GM12878 (cell line): ENCODE data around the gene ABCG2. TPM values are rescaled to one million over a fixed set of nuclear protein-coding genes. Genes with fewer than 3 reads are reported as not detected.

Source experiments
- ATAC-seq: fragments of 200-7000 bp; cut with Tn5 transposase; 3 replicates; pipeline ENCODE4 v1.9.1; 2020; ENCODE audit warnings: mild to moderate bottlenecking, moderate library complexity
- BruUV-seq: library from RNA; stranded (reverse); fragments of 400-500 nt; replicated peaks from 2 replicates; lab custom pipeline; 2021; lab: Mats Ljungman, UMichigan
- CTCF ChIA-PET: fragments of 300-600 bp; sonication (Branson Sonifier 250); formaldehyde crosslinking; extraction: SDS; loops from one replicate; lab custom pipeline; 2021; ENCODE audit warnings: inconsistent platforms; lab: Yijun Ruan, JAX
- POLR2A ChIA-PET: fragments of 350-600 bp; formaldehyde crosslinking; extraction: SDS; loops from one replicate; lab custom pipeline; 2021; ENCODE audit warnings: inconsistent platforms; lab: Charles Lee
- RAD21 ChIA-PET: fragments of 300-600 bp; sonication (Branson Sonifier 250); formaldehyde crosslinking; loops from one replicate; lab custom pipeline; 2023; ENCODE audit warnings: antibody characterized with exemption; ENCODE audit not compliant: unreplicated experiment; lab: Charles Lee
- SMC1A ChIA-PET: fragments of 300-600 bp; sonication (Branson Sonifier 250); formaldehyde crosslinking; loops from one replicate; lab custom pipeline; 2023; ENCODE audit not compliant: unreplicated experiment, uncharacterized antibody; lab: Charles Lee
- DNase-seq: peaks from one replicate; pipeline ENCODE4 v3.0.0-alpha.2; 2011; ENCODE audit warnings: low read depth, low spot score
- FAIRE-seq: peaks from 3 replicates; lab custom pipeline; 2011; peaks lifted over from hg19 to GRCh38; lab: Jason Lieb, UNC
- H2AFZ ChIP-seq: 2 replicates; pipeline ENCODE4 v1.6.0; 2011; ENCODE audit warnings: low read depth, low read length, control low read depth; ENCODE audit not compliant: control insufficient read depth
- H3K27ac ChIP-seq: 2 replicates; pipeline ENCODE4 v1.5.1; 2011; ENCODE audit warnings: control low read depth; ENCODE audit not compliant: control insufficient read depth, insufficient read depth
- H3K27me3 ChIP-seq, 2 experiments: replicated peaks in 1 of 2; 2 replicates each; pipeline versions ENCODE4 v1.6.0 to v1.6.1; 2011; ENCODE audit warnings: low read length in 1 of 2; ENCODE audit not compliant: control insufficient read depth in 2 of 2, insufficient read depth in 2 of 2
- H3K36me3 ChIP-seq, 2 experiments: 2 replicates each; pipeline ENCODE4 v1.5.1; 2011; ENCODE audit warnings: low read length in 1 of 2; ENCODE audit not compliant: control insufficient read depth in 2 of 2, insufficient read depth in 2 of 2
- H3K4me1 ChIP-seq: 2 replicates; pipeline ENCODE4 v1.6.1; 2011; ENCODE audit warnings: mild to moderate bottlenecking, low read length, moderate library complexity, mixed read lengths; ENCODE audit not compliant: control insufficient read depth, insufficient read depth
- H3K4me2 ChIP-seq: 2 replicates; pipeline ENCODE4 v1.6.0; 2011; ENCODE audit warnings: control low read depth; ENCODE audit not compliant: control insufficient read depth, insufficient read depth
- H3K4me3 ChIP-seq: fragments of 200-600 bp; sonication (generic); 2 replicates; pipeline ENCODE4 v1.5.1; 2016
- H3K79me2 ChIP-seq: 2 replicates; pipeline ENCODE4 v1.6.0; 2011; ENCODE audit warnings: low read length; ENCODE audit not compliant: control insufficient read depth, insufficient read depth
- H3K9ac ChIP-seq: 2 replicates; pipeline ENCODE4 v1.8.0; 2011; ENCODE audit warnings: low read length, control low read depth, mixed read lengths; ENCODE audit not compliant: control insufficient read depth, insufficient read depth
- H3K9me3 ChIP-seq: replicated peaks from 3 replicates; pipeline ENCODE4 v1.5.1; 2011; ENCODE audit warnings: mild to moderate bottlenecking, low read length; ENCODE audit not compliant: control insufficient read depth, insufficient read depth
- H4K20me1 ChIP-seq: 2 replicates; pipeline ENCODE4 v1.6.0; 2011; ENCODE audit not compliant: control insufficient read depth, insufficient read depth
- KLF5 ChIP-seq: fragments of 450-650 bp; IDR thresholded peaks from 2 replicates; pipeline ENCODE4 v1.6.1; 2014; ENCODE audit warnings: mild to moderate bottlenecking; ENCODE audit not compliant: partially characterized antibody
- MTA3 ChIP-seq: IDR thresholded peaks from 2 replicates; pipeline ENCODE4 v1.6.1; 2012; ENCODE audit warnings: low read length, inconsistent platforms, borderline replicate concordance
- MYC ChIP-seq: IDR thresholded peaks from 2 replicates; pipeline ENCODE4 v1.6.1; 2011; ENCODE audit warnings: mild to moderate bottlenecking, low read length, moderate library complexity, inconsistent platforms; ENCODE audit not compliant: insufficient read depth, insufficient replicate concordance, insufficient read length, severe bottlenecking
- RUNX3 ChIP-seq: IDR thresholded peaks from 2 replicates; pipeline ENCODE4 v1.6.1; 2012; ENCODE audit warnings: low read length, inconsistent platforms
- ZNF217 ChIP-seq: fragments of 450-650 bp; IDR thresholded peaks from 2 replicates; pipeline ENCODE4 v1.6.1; 2017; ENCODE audit warnings: antibody characterized with exemption, mild to moderate bottlenecking
- WGBS: methylation state at CpG from one replicate; pipeline ENCODE4 v1.1.6; 2016; ENCODE audit warnings: low lambda C conversion rate; ENCODE audit not compliant: insufficient replicate concordance, insufficient coverage; ENCODE audit errors: missing lambda C conversion rate; 5-methylcytosine and 5-hydroxymethylcytosine counted together
- in situ Hi-C: fragments of 300-500 bp; cut with MboI; formaldehyde crosslinking; loops from 9 replicates; pipeline ENCODE4 v1.14.3; 2018; ENCODE audit warnings: mixed read lengths
- intact Hi-C: fragments of 100-400 bp; cut with micrococcal nuclease; formaldehyde crosslinking; loops from one replicate; pipeline ENCODE4 v1.14.2; 2022; ENCODE audit not compliant: unreplicated experiment
- polyA plus RNA-seq, 11 experiments: library from polyadenylated mRNA; depleted of rRNA in 4 of 11; unstranded in 6 of 11; stranded (reverse) in 5 of 11; fragments of >200 nt; fragmentation: Nextera tagmentation in 4 of 11; fragmentation: Illumina TruSeq in 1 of 11; extraction: Ambion mirVana in 4 of 11; extraction: Trizol in 1 of 11; gene quantifications; 1 replicate in 1 of 11; 2 replicates in 10 of 11; pipeline versions ENCODE4 v1.2.1 to v1.2.3, GENCODE V29; 2011 to 2016; ENCODE audit warnings: inconsistent platforms in 2 of 11, missing spikeins in 2 of 11, low read depth in 1 of 11
- total RNA-seq, 4 experiments: library from RNA; depleted of rRNA in 3 of 4; stranded (reverse); fragments of >200 nt in 3 of 4; fragmentation: Illumina TruSeq in 1 of 4; extraction: Trizol in 1 of 4; gene quantifications; 2 replicates each; pipeline versions ENCODE4 v1.2.1 to v1.2.3, GENCODE V29; 2013 to 2021
- TF ChIP-seq, protein P1 (sequence below): fragments of 150-350 bp; IDR thresholded peaks from 2 replicates; pipeline ENCODE4 v1.6.1; 2014; ENCODE audit warnings: mild to moderate bottlenecking, low read depth, low read length
- TF ChIP-seq, protein P2 (sequence below): IDR thresholded peaks from 2 replicates; pipeline ENCODE4 v1.6.1; 2012; ENCODE audit warnings: low read depth, low read length, improper control_type of control experiment

The ABCG2 gene
- total and polyA plus RNA-seq, 10 of the 15 experiments (the other 5 are each of a cell fraction or from before 2014, with no cell fraction given) = 0.03 to 0.06 (median 0.04) TPM; not detected in 7

DNA sequence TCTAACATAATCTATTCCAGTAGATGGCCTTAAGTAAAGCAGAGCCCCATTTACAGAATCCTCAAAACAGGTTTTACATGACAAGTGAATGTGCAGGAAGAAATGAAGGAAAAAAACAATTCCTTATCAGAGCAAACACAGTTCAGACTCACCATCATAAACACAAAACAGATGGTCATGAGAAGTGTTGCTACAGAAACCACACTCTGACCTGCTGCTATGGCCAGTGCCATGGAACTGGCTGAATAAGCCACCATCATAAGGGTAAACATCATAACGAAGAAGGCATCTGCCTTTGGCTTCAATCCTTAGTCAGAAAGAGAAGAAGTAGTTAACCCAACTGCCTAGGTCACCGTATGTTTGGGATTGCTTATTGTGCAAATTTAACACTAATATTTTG, 61.1 kb downstream of the ABCG2 start:
- H3K79me2 ChIP-seq = no peaks in the 10 kb centered on the region
- in situ Hi-C loops (no loop called here), intact Hi-C loops (no loop called here)
- H3K27me3 ChIP-seq = peaks cover 0 to 4% of the 10 kb centered on the region in 2 experiments; a peak in 1 of 4 replicates
- no peak overlapping the region for H3K9ac ChIP-seq
- TF ChIP-seq ZNF217 (no peak), KLF5 (no peak), MTA3 (no peak), RUNX3 (no peak)
- TF ChIP-seq, protein P1, sequence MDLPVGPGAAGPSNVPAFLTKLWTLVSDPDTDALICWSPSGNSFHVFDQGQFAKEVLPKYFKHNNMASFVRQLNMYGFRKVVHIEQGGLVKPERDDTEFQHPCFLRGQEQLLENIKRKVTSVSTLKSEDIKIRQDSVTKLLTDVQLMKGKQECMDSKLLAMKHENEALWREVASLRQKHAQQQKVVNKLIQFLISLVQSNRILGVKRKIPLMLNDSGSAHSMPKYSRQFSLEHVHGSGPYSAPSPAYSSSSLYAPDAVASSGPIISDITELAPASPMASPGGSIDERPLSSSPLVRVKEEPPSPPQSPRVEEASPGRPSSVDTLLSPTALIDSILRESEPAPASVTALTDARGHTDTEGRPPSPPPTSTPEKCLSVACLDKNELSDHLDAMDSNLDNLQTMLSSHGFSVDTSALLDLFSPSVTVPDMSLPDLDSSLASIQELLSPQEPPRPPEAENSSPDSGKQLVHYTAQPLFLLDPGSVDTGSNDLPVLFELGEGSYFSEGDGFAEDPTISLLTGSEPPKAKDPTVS = no peak
- no TSS peak for BruUV-seq
- no peaks in the 10 kb centered on the region for H3K36me3 ChIP-seq
- CTCF ChIA-PET = no interaction called here
- no peaks in the 10 kb centered on the region for H3K4me1 ChIP-seq
- DNase-seq = no peak
- POLR2A ChIA-PET = no interaction called here
- FAIRE-seq = no peak
- no peaks in the 10 kb centered on the region for H4K20me1 ChIP-seq
- WGBS = 48% methylated on average over 2 of the region's 2 CpGs
- H3K9me3 ChIP-seq = no peaks in the 10 kb centered on the region
- no peak overlapping the region for H3K4me3 ChIP-seq
- H3K4me2 ChIP-seq = no peak overlapping the region
- RAD21 ChIA-PET = no interaction called here
- SMC1A ChIA-PET = no interaction called here
- ATAC-seq = no peak
- H2AFZ ChIP-seq = no peak overlapping the region
- H3K27ac ChIP-seq = no peak overlapping the region

- no TSS peak for BruUV-seq
Measured at GRCh38 chr4:88093874-88094273, 64.6 kb downstream of the ABCG2 start.

More at GRCh38 chr4:88093874-88094273, 64.6 kb downstream of the ABCG2 start:
- no peaks in the 10 kb centered on the region for H3K4me1 ChIP-seq
- no peaks in the 10 kb centered on the region for H3K9me3 ChIP-seq
- H3K36me3 ChIP-seq = no peaks in the 10 kb centered on the region
- no peaks in the 10 kb centered on the region for H4K20me1 ChIP-seq
- SMC1A ChIA-PET = no interaction called here
- H3K9ac ChIP-seq = no peak overlapping the region
- no peak overlapping the region for H3K4me3 ChIP-seq
- H3K4me2 ChIP-seq = no peak overlapping the region
- FAIRE-seq (no peak), ATAC-seq (no peak), DNase-seq (no peak)
- intact Hi-C loops (no loop called here), in situ Hi-C loops (no loop called here)
- RAD21 ChIA-PET = no interaction called here
- WGBS = 30% methylated on average over 5 of the region's 5 CpGs
- peaks cover 0 to 4% of the 10 kb centered on the region in 2 experiments; a peak in 1 of 4 replicates for H3K27me3 ChIP-seq
- no peak overlapping the region for H2AFZ ChIP-seq
- no peak overlapping the region for H3K27ac ChIP-seq
- no peaks in the 10 kb centered on the region for H3K79me2 ChIP-seq
- POLR2A ChIA-PET = no interaction called here
- TF ChIP-seq MYC = no peak
- TF ChIP-seq, protein P2, sequence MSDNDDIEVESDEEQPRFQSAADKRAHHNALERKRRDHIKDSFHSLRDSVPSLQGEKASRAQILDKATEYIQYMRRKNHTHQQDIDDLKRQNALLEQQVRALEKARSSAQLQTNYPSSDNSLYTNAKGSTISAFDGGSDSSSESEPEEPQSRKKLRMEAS = no peak
- CTCF ChIA-PET = no interaction called here
